GM23338 (cell line): ENCODE results near the gene DAPK1. TPM values are rescaled to one million over a fixed set of nuclear protein-coding genes. Genes with fewer than 3 reads are reported as not detected.

ENCODE experiments used
- ATAC-seq: fragments of 200-7000 bp; cut with Tn5 transposase; 3 replicates; pipeline ENCODE4 v1.9.1; 2020
- DNase-seq: peaks from one replicate; pipeline ENCODE4 v3.0.0-alpha.2; 2015; ENCODE audit warnings: low spot score
- H2AFZ ChIP-seq: fragments of 200-600 bp; sonication (generic); 2 replicates; pipeline ENCODE4 v1.8.0; 2016; ENCODE audit warnings: antibody characterized with exemption, mild to moderate bottlenecking, moderate library complexity
- H3F3A ChIP-seq: fragments of 200-600 bp; sonication (generic); replicated peaks from 2 replicates; pipeline ENCODE4 v1.8.0; 2017; ENCODE audit warnings: antibody characterized with exemption, mixed run types, low read depth
- H3K27ac ChIP-seq: fragments of 200-600 bp; sonication (generic); 2 replicates; pipeline ENCODE4 v1.6.1; 2016; ENCODE audit warnings: low read depth
- H3K27me3 ChIP-seq: fragments of 200-600 bp; sonication (generic); 2 replicates; pipeline ENCODE4 v1.8.0; 2016; ENCODE audit warnings: mild to moderate bottlenecking, mixed run types, moderate library complexity; ENCODE audit not compliant: insufficient read depth
- H3K36me3 ChIP-seq: fragments of 200-600 bp; sonication (generic); 2 replicates; pipeline ENCODE4 v1.8.0; 2016; ENCODE audit warnings: mild to moderate bottlenecking; ENCODE audit not compliant: insufficient read depth
- H3K4me1 ChIP-seq: fragments of 200-600 bp; sonication (generic); 2 replicates; pipeline ENCODE4 v1.8.0; 2016; ENCODE audit warnings: mild to moderate bottlenecking, moderate library complexity; ENCODE audit not compliant: insufficient read depth
- H3K4me2 ChIP-seq: fragments of 200-600 bp; sonication (generic); 2 replicates; pipeline ENCODE4 v1.7.1; 2017; ENCODE audit warnings: mixed run types
- H3K4me3 ChIP-seq: fragments of 200-600 bp; sonication (generic); 2 replicates; pipeline ENCODE4 v1.6.1; 2016; ENCODE audit warnings: mixed run types
- H3K79me2 ChIP-seq: fragments of 200-600 bp; sonication (generic); replicated peaks from 2 replicates; pipeline ENCODE4 v1.8.0; 2017; ENCODE audit warnings: mild to moderate bottlenecking; ENCODE audit not compliant: insufficient read depth
- H3K9me2 ChIP-seq: fragments of 200-600 bp; sonication (generic); 2 replicates; pipeline ENCODE4 v1.8.0; 2017; ENCODE audit not compliant: insufficient read depth
- H4K20me1 ChIP-seq: fragments of 200-600 bp; sonication (generic); replicated peaks from 2 replicates; pipeline ENCODE4 v1.8.0; 2017; ENCODE audit warnings: mild to moderate bottlenecking; ENCODE audit not compliant: insufficient read depth
- H3K27ac Mint-ChIP-seq: 2 replicates; pipeline ENCODE4 v1.8.0; 2020; ENCODE audit warnings: inconsistent platforms, mild to moderate bottlenecking, moderate library complexity, mixed read lengths
- H3K27me3 Mint-ChIP-seq: 3 replicates; pipeline ENCODE4 v1.8.0; 2022; ENCODE audit warnings: low read depth, mild to moderate bottlenecking, moderate library complexity, mixed read lengths, inconsistent platforms; ENCODE audit not compliant: insufficient read depth, poor library complexity
- H3K36me3 Mint-ChIP-seq: 3 replicates; pipeline ENCODE4 v1.8.0; 2021; ENCODE audit warnings: low read depth, mild to moderate bottlenecking, inconsistent platforms, moderate library complexity, mixed read lengths
- H3K4me1 Mint-ChIP-seq: 3 replicates; pipeline ENCODE4 v1.8.0; 2020; ENCODE audit warnings: mild to moderate bottlenecking, inconsistent platforms, mixed read lengths
- H3K4me3 Mint-ChIP-seq: 3 replicates; pipeline ENCODE4 v1.8.0; 2021; ENCODE audit warnings: moderate library complexity, mild to moderate bottlenecking, inconsistent platforms, mixed read lengths
- H3K9me3 Mint-ChIP-seq: 3 replicates; pipeline ENCODE4 v1.8.0; 2020; ENCODE audit warnings: moderate library complexity, mild to moderate bottlenecking, inconsistent platforms, mixed read lengths
- CREB1 ChIP-seq: fragments of 250-450 bp; sonication (Bioruptor Pico); IDR thresholded peaks from 2 replicates; pipeline ENCODE4 v1.5.0; 2020; ENCODE audit warnings: low read depth, mild to moderate bottlenecking, moderate library complexity
- ETS1 ChIP-seq: IDR thresholded peaks from 2 replicates; pipeline ENCODE4 v1.6.1; 2016; ENCODE audit warnings: antibody characterized with exemption
- EZH2 ChIP-seq: fragments of 200-600 bp; sonication (generic); IDR thresholded peaks from one replicate; pipeline ENCODE4 v1.8.0; 2017; ENCODE audit warnings: antibody characterized with exemption, mild to moderate bottlenecking, low read depth; ENCODE audit not compliant: unreplicated experiment
- EZH2phosphoT487 ChIP-seq: fragments of 200-600 bp; sonication (generic); IDR thresholded peaks from one replicate; pipeline ENCODE4 v1.8.1; 2018; ENCODE audit warnings: antibody characterized with exemption; ENCODE audit not compliant: unreplicated experiment
- JUNB ChIP-seq: IDR thresholded peaks from one replicate; pipeline ENCODE4 v1.6.1; 2016; ENCODE audit warnings: antibody characterized with exemption; ENCODE audit not compliant: unreplicated experiment
- NANOG ChIP-seq: IDR thresholded peaks from 2 replicates; pipeline ENCODE4 v1.6.1; 2016; ENCODE audit warnings: antibody characterized with exemption, borderline replicate concordance
- POLR2AphosphoS5 ChIP-seq: IDR thresholded peaks from 2 replicates; pipeline ENCODE4 v1.6.1; 2016; ENCODE audit warnings: antibody characterized with exemption, low read depth
- STAT1 ChIP-seq: IDR thresholded peaks from one replicate; pipeline ENCODE4 v1.6.1; 2016; ENCODE audit warnings: antibody characterized with exemption; ENCODE audit not compliant: unreplicated experiment
- ZNF114 ChIP-seq: fragments of 250-450 bp; sonication (Bioruptor Pico); IDR thresholded peaks from 2 replicates; pipeline ENCODE4 v1.5.0; 2020; ENCODE audit warnings: mild to moderate bottlenecking, moderate library complexity
- polyA plus RNA-seq: library from polyadenylated mRNA; unstranded; fragments of >200 nt; fragmentation: Nextera tagmentation; extraction: Ambion mirVana; gene quantifications from 2 replicates; pipeline ENCODE4 v1.2.1, GENCODE V29; 2016
- total RNA-seq: library from RNA; depleted of rRNA; stranded (reverse); fragments of >200 nt; shearing (Covaris generic); gene quantifications from 2 replicates; pipeline ENCODE4 v1.2.3, GENCODE V29; 2014
- TF ChIP-seq, protein P1 (sequence below), 2 experiments: fragments of 200-600 bp in 1 of 2; sonication (generic) in 1 of 2; conservative IDR thresholded peaks; 2 replicates each; pipeline versions ENCODE4 v1.5.1 to v1.6.1; 2016 to 2017; ENCODE audit warnings: antibody characterized with exemption in 2 of 2, low read depth in 2 of 2, mild to moderate bottlenecking in 2 of 2, moderate library complexity in 1 of 2
- TF ChIP-seq, protein P2 (sequence below): IDR thresholded peaks from one replicate; pipeline ENCODE4 v1.6.1; 2018; ENCODE audit warnings: antibody characterized with exemption; ENCODE audit not compliant: unreplicated experiment

The DAPK1 gene
- total and polyA plus RNA-seq, 2 experiments from 2014 or later, result 37.0 to 134 TPM

DNA sequence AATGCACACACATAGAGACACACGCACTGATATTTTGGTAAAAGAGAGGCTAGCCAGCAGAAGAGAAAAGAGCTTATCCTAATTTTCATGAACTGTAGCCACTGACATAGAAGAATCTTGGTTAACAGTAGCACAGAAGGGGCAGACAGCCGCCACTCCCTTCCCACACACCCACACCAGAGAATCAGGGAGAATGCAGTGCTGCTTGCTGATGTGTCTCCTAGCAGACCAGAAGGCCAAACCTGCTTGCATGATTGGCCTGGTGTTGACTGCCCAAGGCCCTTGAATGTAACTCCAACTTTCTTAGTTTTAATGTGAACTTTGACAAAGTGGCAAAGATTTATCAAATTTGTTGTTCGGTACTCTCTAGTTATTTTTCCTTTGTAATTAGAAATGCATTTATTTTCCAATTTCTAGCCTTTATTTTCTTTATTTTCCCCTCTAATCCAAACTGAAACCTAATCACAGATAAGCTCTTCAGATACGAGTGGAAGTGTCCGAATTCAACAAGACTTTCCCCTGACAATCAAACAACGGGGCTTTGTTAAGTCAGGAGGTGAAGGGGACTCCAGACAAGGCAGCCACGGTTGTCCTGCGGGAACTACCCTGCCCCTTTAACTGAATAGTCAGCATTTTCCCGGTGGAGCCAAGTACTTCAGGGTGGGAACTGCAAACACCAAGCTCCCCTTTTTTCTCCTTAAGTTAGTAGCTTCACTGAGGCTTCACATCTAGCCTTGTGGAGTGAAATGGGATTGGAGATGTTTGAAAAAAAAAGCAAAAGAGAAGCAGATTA lies 146.3 kb downstream of the DAPK1 start:
- peaks cover 85% of the 10 kb centered on the region for H3K36me3 Mint-ChIP-seq
- Histone ChIP-seq H3K4me1 (peaks cover 26% of the 10 kb centered on the region), H2AFZ (no peak overlapping the region), H3F3A (0 out of 2 replicates have a peak, but pooled peaks cover 3% of the 10 kb centered on the region), H4K20me1 (no peaks in the 10 kb centered on the region; the same call in none of the 2 replicates), H3K4me2 (peak overlapping the region; percentile 44), H3K27ac (peak overlapping the region; percentile 51), H3K9me2 (no peaks in the 10 kb centered on the region), H3K4me3 (no peak overlapping the region), H3K36me3 (peaks cover 66% of the 10 kb centered on the region), H3K27me3 (no peaks in the 10 kb centered on the region), H3K79me2 (no peaks in the 10 kb centered on the region; the same call in 1 of the 2 replicates)
- peak; percentile 20 for DNase-seq
- no peak for TF ChIP-seq STAT1
- no peak for TF ChIP-seq ETS1
- peaks cover 21% of the 10 kb centered on the region for H3K4me1 Mint-ChIP-seq
- peak overlapping the region; percentile 79 for H3K27ac Mint-ChIP-seq
- peak; percentile 70 for ATAC-seq
- H3K27me3 Mint-ChIP-seq, result peaks cover 4% of the 10 kb centered on the region
- H3K4me3 Mint-ChIP-seq, result no peak overlapping the region
- H3K9me3 Mint-ChIP-seq, result no peaks in the 10 kb centered on the region

DNA sequence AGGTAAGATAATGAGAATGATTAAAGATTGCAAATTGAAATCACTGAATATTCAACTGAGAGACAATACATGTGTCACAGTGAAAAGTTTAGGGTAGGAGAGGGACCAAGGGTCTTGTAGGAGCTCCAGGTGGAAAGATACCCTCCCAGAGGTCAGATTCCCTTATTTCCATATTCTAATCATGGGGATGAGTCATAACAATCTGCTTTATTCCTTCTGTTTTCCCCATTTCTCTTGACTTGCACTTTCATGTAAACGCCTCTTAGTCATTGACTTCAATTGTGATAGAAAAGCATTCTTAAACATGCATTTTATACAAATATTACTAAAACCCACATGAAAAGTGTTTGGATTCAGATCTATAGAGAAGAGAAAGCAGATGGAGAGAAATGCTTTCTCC lies 147.0 kb downstream of the DAPK1 start:
- peaks cover 66% of the 10 kb centered on the region for H3K36me3 ChIP-seq
- H3K4me2 ChIP-seq, result peak overlapping the region; percentile 44; the same call in 1 of the 2 replicates
- H3K4me1 Mint-ChIP-seq, result peaks cover 21% of the 10 kb centered on the region

DNA sequence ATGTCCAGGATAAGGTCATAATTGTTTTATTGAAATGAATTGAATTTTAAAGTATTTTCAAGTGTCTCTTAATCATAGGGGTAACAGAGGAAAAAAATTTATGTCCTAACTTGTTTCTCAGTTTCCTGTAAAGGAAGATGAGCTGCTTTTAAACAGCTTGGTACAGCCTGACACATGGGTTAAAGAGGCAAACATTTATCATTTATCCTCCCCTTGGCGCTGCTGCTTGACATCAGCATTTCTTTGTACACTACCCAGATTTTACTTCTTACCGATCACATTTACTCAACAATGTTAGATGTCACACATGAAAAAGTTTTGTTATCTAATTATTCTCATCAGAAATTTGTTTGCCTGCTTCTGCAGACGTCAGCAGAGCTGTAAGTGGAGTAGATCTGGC lies 148.9 kb downstream of the DAPK1 start:
- Histone ChIP-seq H3K9me2 (no peaks in the 10 kb centered on the region), H3K36me3 (peaks cover 61% of the 10 kb centered on the region), H3K4me1 (peaks cover 26% of the 10 kb centered on the region), H3K27ac (no peak overlapping the region), H3F3A (0 out of 2 replicates have a peak, but pooled peaks cover 3% of the 10 kb centered on the region), H3K4me3 (no peak overlapping the region), H3K79me2 (no peaks in the 10 kb centered on the region), H3K27me3 (no peaks in the 10 kb centered on the region), H4K20me1 (no peaks in the 10 kb centered on the region; the same call in none of the 2 replicates), H2AFZ (no peak overlapping the region), H3K4me2 (no peak overlapping the region)
- no peaks in the 10 kb centered on the region for H3K9me3 Mint-ChIP-seq
- peaks cover 81% of the 10 kb centered on the region for H3K36me3 Mint-ChIP-seq
- no peak overlapping the region for H3K4me3 Mint-ChIP-seq
- DNase-seq (no peak), ATAC-seq (no peak)
- H3K27ac Mint-ChIP-seq, result no peak overlapping the region
- peaks cover 21% of the 10 kb centered on the region for H3K4me1 Mint-ChIP-seq
- peaks cover 2% of the 10 kb centered on the region for H3K27me3 Mint-ChIP-seq
- TF ChIP-seq, protein P1, sequence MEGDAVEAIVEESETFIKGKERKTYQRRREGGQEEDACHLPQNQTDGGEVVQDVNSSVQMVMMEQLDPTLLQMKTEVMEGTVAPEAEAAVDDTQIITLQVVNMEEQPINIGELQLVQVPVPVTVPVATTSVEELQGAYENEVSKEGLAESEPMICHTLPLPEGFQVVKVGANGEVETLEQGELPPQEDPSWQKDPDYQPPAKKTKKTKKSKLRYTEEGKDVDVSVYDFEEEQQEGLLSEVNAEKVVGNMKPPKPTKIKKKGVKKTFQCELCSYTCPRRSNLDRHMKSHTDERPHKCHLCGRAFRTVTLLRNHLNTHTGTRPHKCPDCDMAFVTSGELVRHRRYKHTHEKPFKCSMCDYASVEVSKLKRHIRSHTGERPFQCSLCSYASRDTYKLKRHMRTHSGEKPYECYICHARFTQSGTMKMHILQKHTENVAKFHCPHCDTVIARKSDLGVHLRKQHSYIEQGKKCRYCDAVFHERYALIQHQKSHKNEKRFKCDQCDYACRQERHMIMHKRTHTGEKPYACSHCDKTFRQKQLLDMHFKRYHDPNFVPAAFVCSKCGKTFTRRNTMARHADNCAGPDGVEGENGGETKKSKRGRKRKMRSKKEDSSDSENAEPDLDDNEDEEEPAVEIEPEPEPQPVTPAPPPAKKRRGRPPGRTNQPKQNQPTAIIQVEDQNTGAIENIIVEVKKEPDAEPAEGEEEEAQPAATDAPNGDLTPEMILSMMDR (conservative IDR thresholded peaks at IDR 0.05; ENCODE audit: low read depth in 2 of 2), result no peak
- no peak for TF ChIP-seq POLR2AphosphoS5
- TF ChIP-seq, protein P2, sequence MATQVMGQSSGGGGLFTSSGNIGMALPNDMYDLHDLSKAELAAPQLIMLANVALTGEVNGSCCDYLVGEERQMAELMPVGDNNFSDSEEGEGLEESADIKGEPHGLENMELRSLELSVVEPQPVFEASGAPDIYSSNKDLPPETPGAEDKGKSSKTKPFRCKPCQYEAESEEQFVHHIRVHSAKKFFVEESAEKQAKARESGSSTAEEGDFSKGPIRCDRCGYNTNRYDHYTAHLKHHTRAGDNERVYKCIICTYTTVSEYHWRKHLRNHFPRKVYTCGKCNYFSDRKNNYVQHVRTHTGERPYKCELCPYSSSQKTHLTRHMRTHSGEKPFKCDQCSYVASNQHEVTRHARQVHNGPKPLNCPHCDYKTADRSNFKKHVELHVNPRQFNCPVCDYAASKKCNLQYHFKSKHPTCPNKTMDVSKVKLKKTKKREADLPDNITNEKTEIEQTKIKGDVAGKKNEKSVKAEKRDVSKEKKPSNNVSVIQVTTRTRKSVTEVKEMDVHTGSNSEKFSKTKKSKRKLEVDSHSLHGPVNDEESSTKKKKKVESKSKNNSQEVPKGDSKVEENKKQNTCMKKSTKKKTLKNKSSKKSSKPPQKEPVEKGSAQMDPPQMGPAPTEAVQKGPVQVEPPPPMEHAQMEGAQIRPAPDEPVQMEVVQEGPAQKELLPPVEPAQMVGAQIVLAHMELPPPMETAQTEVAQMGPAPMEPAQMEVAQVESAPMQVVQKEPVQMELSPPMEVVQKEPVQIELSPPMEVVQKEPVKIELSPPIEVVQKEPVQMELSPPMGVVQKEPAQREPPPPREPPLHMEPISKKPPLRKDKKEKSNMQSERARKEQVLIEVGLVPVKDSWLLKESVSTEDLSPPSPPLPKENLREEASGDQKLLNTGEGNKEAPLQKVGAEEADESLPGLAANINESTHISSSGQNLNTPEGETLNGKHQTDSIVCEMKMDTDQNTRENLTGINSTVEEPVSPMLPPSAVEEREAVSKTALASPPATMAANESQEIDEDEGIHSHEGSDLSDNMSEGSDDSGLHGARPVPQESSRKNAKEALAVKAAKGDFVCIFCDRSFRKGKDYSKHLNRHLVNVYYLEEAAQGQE, result no peak
- TF ChIP-seq EZH2phosphoT487, result no peak
- no peak for TF ChIP-seq EZH2
- no peak for TF ChIP-seq CREB1
- TF ChIP-seq JUNB, result no peak
- no peak for TF ChIP-seq NANOG
- TF ChIP-seq ZNF114 (CRISPR knock-in tag), result no peak
- no peak for TF ChIP-seq STAT1

More for the DNA sequence above, 147.0 kb downstream of the DAPK1 start:
- Histone ChIP-seq H3K27me3 (no peaks in the 10 kb centered on the region), H3K4me3 (no peak overlapping the region), H3K4me1 (peaks cover 26% of the 10 kb centered on the region), H3K9me2 (no peaks in the 10 kb centered on the region), H3K79me2 (no peaks in the 10 kb centered on the region; the same call in 1 of the 2 replicates), H3K27ac (no peak overlapping the region), H2AFZ (no peak overlapping the region), H3F3A (0 out of 2 replicates have a peak, but pooled peaks cover 3% of the 10 kb centered on the region), H4K20me1 (no peaks in the 10 kb centered on the region; the same call in none of the 2 replicates)
- no peak for DNase-seq
- Mint-ChIP-seq H3K4me3 (no peak overlapping the region), H3K9me3 (no peaks in the 10 kb centered on the region), H3K36me3 (peaks cover 84% of the 10 kb centered on the region), H3K27me3 (peaks cover 2% of the 10 kb centered on the region), H3K27ac (peak overlapping the region; percentile 56)
- peak; percentile 53 for ATAC-seq
- TF ChIP-seq EZH2phosphoT487 (no peak), POLR2AphosphoS5 (no peak)
